GM12878 (cell line): ENCODE data around the gene SEC11A. TPM values are rescaled to one million over a fixed set of nuclear protein-coding genes. Genes with fewer than 3 reads are reported as not detected.

ENCODE experiments used
- ATAC-seq: fragments of 200-7000 bp; cut with Tn5 transposase; 3 replicates; pipeline ENCODE4 v1.9.1; 2020; ENCODE audit warnings: mild to moderate bottlenecking, moderate library complexity
- BruUV-seq: library from RNA; stranded (reverse); fragments of 400-500 nt; replicated peaks from 2 replicates; lab custom pipeline; 2021; lab: Mats Ljungman, UMichigan
- CTCF ChIA-PET: fragments of 300-600 bp; sonication (Branson Sonifier 250); formaldehyde crosslinking; extraction: SDS; loops from one replicate; lab custom pipeline; 2021; ENCODE audit warnings: inconsistent platforms; lab: Yijun Ruan, JAX
- POLR2A ChIA-PET: fragments of 350-600 bp; formaldehyde crosslinking; extraction: SDS; loops from one replicate; lab custom pipeline; 2021; ENCODE audit warnings: inconsistent platforms; lab: Charles Lee
- RAD21 ChIA-PET: fragments of 300-600 bp; sonication (Branson Sonifier 250); formaldehyde crosslinking; loops from one replicate; lab custom pipeline; 2023; ENCODE audit warnings: antibody characterized with exemption; ENCODE audit not compliant: unreplicated experiment; lab: Charles Lee
- SMC1A ChIA-PET: fragments of 300-600 bp; sonication (Branson Sonifier 250); formaldehyde crosslinking; loops from one replicate; lab custom pipeline; 2023; ENCODE audit not compliant: unreplicated experiment, uncharacterized antibody; lab: Charles Lee
- DNase-seq: peaks from one replicate; pipeline ENCODE4 v3.0.0-alpha.2; 2011; ENCODE audit warnings: low read depth, low spot score
- FAIRE-seq: peaks from 3 replicates; lab custom pipeline; 2011; peaks lifted over from hg19 to GRCh38; lab: Jason Lieb, UNC
- H2AFZ ChIP-seq: 2 replicates; pipeline ENCODE4 v1.6.0; 2011; ENCODE audit warnings: low read depth, low read length, control low read depth; ENCODE audit not compliant: control insufficient read depth
- H3K27ac ChIP-seq: 2 replicates; pipeline ENCODE4 v1.5.1; 2011; ENCODE audit warnings: control low read depth; ENCODE audit not compliant: control insufficient read depth, insufficient read depth
- H3K27me3 ChIP-seq, 2 experiments: replicated peaks in 1 of 2; 2 replicates each; pipeline versions ENCODE4 v1.6.0 to v1.6.1; 2011; ENCODE audit warnings: low read length in 1 of 2; ENCODE audit not compliant: control insufficient read depth in 2 of 2, insufficient read depth in 2 of 2
- H3K36me3 ChIP-seq, 2 experiments: 2 replicates each; pipeline ENCODE4 v1.5.1; 2011; ENCODE audit warnings: low read length in 1 of 2; ENCODE audit not compliant: control insufficient read depth in 2 of 2, insufficient read depth in 2 of 2
- H3K4me1 ChIP-seq: 2 replicates; pipeline ENCODE4 v1.6.1; 2011; ENCODE audit warnings: mild to moderate bottlenecking, low read length, moderate library complexity, mixed read lengths; ENCODE audit not compliant: control insufficient read depth, insufficient read depth
- H3K4me2 ChIP-seq: 2 replicates; pipeline ENCODE4 v1.6.0; 2011; ENCODE audit warnings: control low read depth; ENCODE audit not compliant: control insufficient read depth, insufficient read depth
- H3K4me3 ChIP-seq: fragments of 200-600 bp; sonication (generic); 2 replicates; pipeline ENCODE4 v1.5.1; 2016
- H3K79me2 ChIP-seq: 2 replicates; pipeline ENCODE4 v1.6.0; 2011; ENCODE audit warnings: low read length; ENCODE audit not compliant: control insufficient read depth, insufficient read depth
- H3K9ac ChIP-seq: 2 replicates; pipeline ENCODE4 v1.8.0; 2011; ENCODE audit warnings: low read length, control low read depth, mixed read lengths; ENCODE audit not compliant: control insufficient read depth, insufficient read depth
- H3K9me3 ChIP-seq: replicated peaks from 3 replicates; pipeline ENCODE4 v1.5.1; 2011; ENCODE audit warnings: mild to moderate bottlenecking, low read length; ENCODE audit not compliant: control insufficient read depth, insufficient read depth
- H4K20me1 ChIP-seq: 2 replicates; pipeline ENCODE4 v1.6.0; 2011; ENCODE audit not compliant: control insufficient read depth, insufficient read depth
- ATF3 ChIP-seq: IDR thresholded peaks from 2 replicates; pipeline ENCODE4 v1.6.1; 2011; ENCODE audit warnings: low read depth, mild to moderate bottlenecking, low read length, moderate library complexity, borderline replicate concordance; ENCODE audit errors: extremely low read depth
- BHLHE40 ChIP-seq, 2 experiments: fragments of 450-650 bp in 1 of 2; IDR thresholded peaks; 2 replicates each; pipeline ENCODE4 v1.6.1; 2011 to 2017; ENCODE audit warnings: low read depth in 2 of 2, borderline replicate concordance in 1 of 2, improper control_type of control experiment in 1 of 2, low read length in 1 of 2, mild to moderate bottlenecking in 1 of 2
- BRCA1 ChIP-seq: IDR thresholded peaks from 2 replicates; pipeline ENCODE4 v1.6.1; 2011; ENCODE audit warnings: low read depth, low read length, improper control_type of control experiment
- ELK1 ChIP-seq: IDR thresholded peaks from 2 replicates; pipeline ENCODE4 v1.6.1; 2012; ENCODE audit warnings: low read depth, low read length, improper control_type of control experiment
- MLLT1 ChIP-seq: fragments of 450-650 bp; IDR thresholded peaks from 2 replicates; pipeline ENCODE4 v1.6.1; 2016; ENCODE audit warnings: mild to moderate bottlenecking
- NFYA ChIP-seq: IDR thresholded peaks from 2 replicates; pipeline ENCODE4 v1.6.1; 2011; ENCODE audit warnings: low read depth, mild to moderate bottlenecking, low read length, improper control_type of control experiment, borderline replicate concordance
- RELA ChIP-seq: fragments of 450-650 bp; IDR thresholded peaks from 2 replicates; pipeline ENCODE4 v1.8.0; 2014; ENCODE audit warnings: borderline replicate concordance; ENCODE audit not compliant: partially characterized antibody
- SMAD1 ChIP-seq: fragments of 450-650 bp; IDR thresholded peaks from 2 replicates; pipeline ENCODE4 v1.6.1; 2018; ENCODE audit warnings: mild to moderate bottlenecking, low read depth; ENCODE audit not compliant: partially characterized antibody
- SP1 ChIP-seq: IDR thresholded peaks from one replicate; pipeline ENCODE4 v1.6.1; 2011; ENCODE audit warnings: low read depth, low read length
- SRF ChIP-seq, 2 experiments: IDR thresholded peaks; 2 replicates each; pipeline ENCODE4 v1.6.1; 2011; ENCODE audit warnings: low read depth in 2 of 2, low read length in 2 of 2, mild to moderate bottlenecking in 1 of 2, moderate library complexity in 1 of 2
- STAT1 ChIP-seq: fragments of 450-650 bp; conservative IDR thresholded peaks from 2 replicates; pipeline ENCODE4 v1.6.1; 2014; ENCODE audit warnings: antibody characterized with exemption, mild to moderate bottlenecking
- TCF12 ChIP-seq: IDR thresholded peaks from 2 replicates; pipeline ENCODE4 v1.6.1; 2011; ENCODE audit warnings: low read depth, mild to moderate bottlenecking, low read length
- ZNF687 ChIP-seq: fragments of 450-650 bp; IDR thresholded peaks from 2 replicates; pipeline ENCODE4 v1.6.1; 2017; ENCODE audit warnings: mild to moderate bottlenecking, moderate library complexity
- WGBS: methylation state at CpG from one replicate; pipeline ENCODE4 v1.1.6; 2016; ENCODE audit warnings: low lambda C conversion rate; ENCODE audit not compliant: insufficient replicate concordance, insufficient coverage; ENCODE audit errors: missing lambda C conversion rate; 5-methylcytosine and 5-hydroxymethylcytosine counted together
- in situ Hi-C: fragments of 300-500 bp; cut with MboI; formaldehyde crosslinking; loops from 9 replicates; pipeline ENCODE4 v1.14.3; 2018; ENCODE audit warnings: mixed read lengths
- intact Hi-C: fragments of 100-400 bp; cut with micrococcal nuclease; formaldehyde crosslinking; loops from one replicate; pipeline ENCODE4 v1.14.2; 2022; ENCODE audit not compliant: unreplicated experiment
- polyA plus RNA-seq, 11 experiments: library from polyadenylated mRNA; depleted of rRNA in 4 of 11; unstranded in 6 of 11; stranded (reverse) in 5 of 11; fragments of >200 nt; fragmentation: Nextera tagmentation in 4 of 11; fragmentation: Illumina TruSeq in 1 of 11; extraction: Ambion mirVana in 4 of 11; extraction: Trizol in 1 of 11; gene quantifications; 1 replicate in 1 of 11; 2 replicates in 10 of 11; pipeline versions ENCODE4 v1.2.1 to v1.2.3, GENCODE V29; 2011 to 2016; ENCODE audit warnings: inconsistent platforms in 2 of 11, missing spikeins in 2 of 11, low read depth in 1 of 11
- total RNA-seq, 4 experiments: library from RNA; depleted of rRNA in 3 of 4; stranded (reverse); fragments of >200 nt in 3 of 4; fragmentation: Illumina TruSeq in 1 of 4; extraction: Trizol in 1 of 4; gene quantifications; 2 replicates each; pipeline versions ENCODE4 v1.2.1 to v1.2.3, GENCODE V29; 2013 to 2021

SEC11A gene
- total and polyA plus RNA-seq, 10 of the 15 experiments (the other 5 are each of a cell fraction or from before 2014, with no cell fraction given), result 99.2 to 159 (median 143) TPM

GRCh38 chr15:84658080-84658787 lies 57.7 kb downstream of the SEC11A start, which contains the start of gene NMB:
Gene NMB (minus strand): TSS chr15:84658199. CDS start chr15:84658152, 47 bp downstream.
- Histone ChIP-seq H3K4me2 (peak within 1 kb of the TSS; percentile 88), H4K20me1 (no peaks in the 10 kb centered on the region), H3K79me2 (peaks cover 8% of the 10 kb centered on the region), H3K27ac (no peak within 1 kb of the TSS), H3K27me3 (no peaks in the 10 kb centered on the region), H3K4me1 (peaks cover 19% of the 10 kb centered on the region), H3K9ac (peak within 1 kb of the TSS; percentile 71), H2AFZ (peak within 1 kb of the TSS; percentile 70), H3K9me3 (no peaks in the 10 kb centered on the region), H3K36me3 (peaks cover 0 to 3% of the 10 kb centered on the region in 2 experiments; a peak in 1 of 4 replicates), H3K4me3 (peak within 1 kb of the TSS; percentile 49; the same call in 1 of the 2 replicates)
- ChIA-PET RAD21 (interaction anchor here (0.6 to 2.2 kb wide), 5 partner anchors 78 to 219 kb away, joined by 3 to 6 read pairs (median 4); no protein-coding TSS in a partner anchor), POLR2A (interaction anchor here (0.6 to 0.9 kb wide), 3 partner anchors 72 to 91 kb away, joined by 3 to 5 read pairs (median 3); no protein-coding TSS in a partner anchor), CTCF (interaction anchor here (0.8 to 7.6 kb wide), 10 partner anchors 20 to 163 kb away, joined by 3 to 52 read pairs (median 4); partner anchors contain the start of genes SEC11A and ZSCAN2), SMC1A (interaction anchor here (1.0 to 1.5 kb wide), 5 partner anchors 9 to 86 kb away, joined by 3 to 5 read pairs (median 4); partner anchors contain the start of gene SEC11A)
- ATAC-seq, result peak; percentile 81
- intact Hi-C loops, result no loop called here
- in situ Hi-C loops, result no loop called here
- DNase-seq, result peak; percentile 33
- FAIRE-seq, result no peak
- BruUV-seq, result no TSS peak
- 1% methylated on average over 38 of the region's 61 CpGs for WGBS
- no peak for TF ChIP-seq RELA
- TF ChIP-seq BRCA1, result peak; percentile 28; the same call in 1 of the 2 replicates
- TF ChIP-seq ATF3, result no peak
- TF ChIP-seq BHLHE40 (IDR thresholded peaks at IDR 0.05; ENCODE audit: borderline replicate concordance in 1 of 2, low read depth in 2 of 2, low read length in 1 of 2), result peak; percentile 45 to 81; a peak in 3 of 4 replicates
- no peak for TF ChIP-seq ZNF687
- no peak for TF ChIP-seq SRF (IDR thresholded peaks at IDR 0.05; ENCODE audit: low read depth in 2 of 2, low read length in 2 of 2)
- no peak for TF ChIP-seq ELK1
- no peak for TF ChIP-seq SP1
- no peak for TF ChIP-seq STAT1
- TF ChIP-seq TCF12, result no peak
- no peak for TF ChIP-seq SMAD1
- TF ChIP-seq MLLT1, result peak; percentile 34; the same call in 1 of the 2 replicates
- TF ChIP-seq NFYA, result no peak
